UCSD-AML1 (cell line): Measurements from ENCODE around the gene SLC15A3.

Experiments
- DNase-seq: peaks from one replicate; lab custom pipeline; 2025; ENCODE audit not compliant: unreplicated experiment; lab: John Stamatoyannopoulos, UW

The SLC15A3 gene

GRCh38 chr11:60895687-60896086, 56.3 kb downstream of the SLC15A3 start:
- DNase-seq = no peak

- DNase-seq = peak; percentile 65
Observed at GRCh38 chr11:60891103-60891741, 60.8 kb downstream of the SLC15A3 start.

- DNase-seq = peak; percentile 34
Observed at GRCh38 chr11:60890696-60891095, 61.3 kb downstream of the SLC15A3 start.

GRCh38 chr11:60889869-60890311, 62.1 kb downstream of the SLC15A3 start:
- no peak for DNase-seq

- DNase-seq = peak; percentile 52
Observed at GRCh38 chr11:60887556-60887955, 64.4 kb downstream of the SLC15A3 start.
